ENCODE measurements around the gene CD68.
"Not testable (repeated sequence)": the region's sequence is repeated elsewhere in the genome, so short reads cannot be mapped to it uniquely, and the experiment has no call there.

CD68 gene

GRCh38 chr17:7580604-7581575 is 1.5 kb downstream of the CD68 start:
- DNase-seq (ENCODE audit: low spot score), result no peak

- no peak for DNase-seq (ENCODE audit: low spot score)
These were observed 3.2 kb downstream of the CD68 start for GRCh38 chr17:7582396-7583252.

GRCh38 chr17:7583253-7584109 is 4.0 kb downstream of the CD68 start, which contains the start of gene MPDU1:
MPDU1 (plus strand) TSS chr17:7583852; CDS start chr17:7583863, 11 bp downstream.
- peak; percentile 97 for DNase-seq (ENCODE audit: low spot score)

GRCh38 chr17:7586673-7587419 is 7.4 kb downstream of the CD68 start:
- DNase-seq (ENCODE audit: low spot score), result peak; percentile 68

- DNase-seq (ENCODE audit: low spot score), result no peak
These were observed 8.1 kb downstream of the CD68 start for GRCh38 chr17:7587420-7588151.

- no peak for DNase-seq (ENCODE audit: low spot score)
These were observed 9.2 kb downstream of the CD68 start for GRCh38 chr17:7588553-7589203.

GRCh38 chr17:7589204-7589868 is 9.9 kb downstream of the CD68 start:
- DNase-seq (ENCODE audit: low spot score), result no peak

GRCh38 chr17:7589891-7590691 is 10.7 kb downstream of the CD68 start, which contains the start of gene SOX15:
SOX15 (minus strand) TSS chr17:7590094; CDS start chr17:7589676, 418 bp downstream.
- DNase-seq (ENCODE audit: low spot score), result no peak

GRCh38 chr17:7590743-7591142 is 11.3 kb downstream of the CD68 start:
- DNase-seq (ENCODE audit: low spot score), result no peak

- no peak for DNase-seq (ENCODE audit: low spot score)
These were observed 12.2 kb downstream of the CD68 start for GRCh38 chr17:7591596-7591995.

GRCh38 chr17:7592422-7593021 is 13.1 kb downstream of the CD68 start:
- DNase-seq (ENCODE audit: low spot score), result no peak

- DNase-seq (ENCODE audit: low spot score), result no peak
These were observed 13.9 kb downstream of the CD68 start for GRCh38 chr17:7593296-7593695.

- not testable (repeated sequence) for DNase-seq (ENCODE audit: low spot score)
These were observed 18.1 kb downstream of the CD68 start for GRCh38 chr17:7597561-7597960.

GRCh38 chr17:7606280-7606679 is 26.8 kb downstream of the CD68 start:
- no peak for DNase-seq (ENCODE audit: low spot score)

GRCh38 chr17:7610641-7611040 is 31.2 kb downstream of the CD68 start:
- DNase-seq (ENCODE audit: low spot score), result no peak

GRCh38 chr17:7611635-7612293 is 32.3 kb downstream of the CD68 start:
- no peak for DNase-seq (ENCODE audit: low spot score)

GRCh38 chr17:7612294-7612640 is 32.8 kb downstream of the CD68 start:
- DNase-seq (ENCODE audit: low spot score), result no peak
